Common myeloid progenitor, CD34-positive (primary cell): ENCODE results near the gene ZBTB11.
"Not testable (repeated sequence)": the region's sequence is repeated elsewhere in the genome, so short reads cannot be mapped to it uniquely, and the experiment has no call there.

Experiments used
- CTCF ChIA-PET: fragments of 350-600 bp; sonication (Branson Sonifier 250); formaldehyde crosslinking; loops from one replicate; lab custom pipeline; 2021; ENCODE audit warnings: antibody characterized with exemption; lab: Charles Lee
- POLR2A ChIA-PET: fragments of 350-600 bp; sonication (Branson Sonifier 250); formaldehyde crosslinking; loops from one replicate; lab custom pipeline; 2021; ENCODE audit warnings: antibody characterized with exemption; lab: Charles Lee
- DNase-seq, 3 donors: peaks; one replicate each; pipeline versions ENCODE4 v3.0.0 to v3.0.0-alpha.2; 2013
- H3K27ac ChIP-seq, 2 experiments: 1 replicate in 1 of 2; 2 replicates in 1 of 2; pipeline ENCODE4 v1.7.0; 2013; ENCODE audit warnings: inconsistent platforms in 2 of 2, low read length in 2 of 2, mild to moderate bottlenecking in 2 of 2, low read depth in 1 of 2, moderate library complexity in 1 of 2; ENCODE audit not compliant: severe bottlenecking in 2 of 2, insufficient read depth in 1 of 2, poor library complexity in 1 of 2
- H3K27me3 ChIP-seq, 5 experiments: replicated peaks in 2 of 5; 1 replicate in 3 of 5; 2 replicates in 2 of 5; pipeline versions ENCODE4 v1.6.1 to v1.7.0; 2013; ENCODE audit warnings: low read length in 4 of 5, mild to moderate bottlenecking in 2 of 5, moderate library complexity in 2 of 5, inconsistent platforms in 1 of 5; ENCODE audit not compliant: insufficient read depth in 5 of 5, control insufficient read depth in 4 of 5
- H3K36me3 ChIP-seq, 4 experiments: 1 replicate in 2 of 4; 2 replicates in 2 of 4; pipeline versions ENCODE4 v1.6.1 to v1.7.0; 2013; ENCODE audit warnings: low read length in 3 of 4, control low read depth in 1 of 4, mild to moderate bottlenecking in 1 of 4; ENCODE audit not compliant: control insufficient read depth in 4 of 4, insufficient read depth in 4 of 4
- H3K4me1 ChIP-seq, 4 experiments: 1 replicate in 3 of 4; 2 replicates in 1 of 4; pipeline versions ENCODE4 v1.6.1 to v1.7.1; 2013; ENCODE audit warnings: low read length in 3 of 4, mild to moderate bottlenecking in 3 of 4, control low read depth in 1 of 4, inconsistent platforms in 1 of 4, moderate library complexity in 1 of 4; ENCODE audit not compliant: control insufficient read depth in 4 of 4, insufficient read depth in 4 of 4; ENCODE audit errors: control extremely low read depth in 1 of 4
- H3K4me3 ChIP-seq, 7 experiments: 1 replicate in 4 of 7; 2 replicates in 3 of 7; pipeline versions ENCODE4 v1.5.1 to v1.7.0; 2013; ENCODE audit warnings: mild to moderate bottlenecking in 7 of 7, low read length in 6 of 7, moderate library complexity in 6 of 7, inconsistent platforms in 2 of 7, low read depth in 2 of 7, control low read depth in 1 of 7; ENCODE audit not compliant: insufficient read depth in 4 of 7, control insufficient read depth in 1 of 7; ENCODE audit errors: extremely low read depth in 1 of 7
- H3K9me3 ChIP-seq, 5 experiments: 1 replicate in 4 of 5; 2 replicates in 1 of 5; pipeline versions ENCODE4 v1.6.1 to v1.7.1; 2013; ENCODE audit warnings: low read length in 4 of 5, mild to moderate bottlenecking in 2 of 5, inconsistent platforms in 1 of 5, low read depth in 1 of 5, moderate library complexity in 1 of 5; ENCODE audit not compliant: control insufficient read depth in 4 of 5, insufficient read depth in 2 of 5; ENCODE audit errors: control extremely low read depth in 1 of 5
- WGBS: methylation state at CpG from one replicate; pipeline ENCODE4 v1.1.5; 2013; ENCODE audit not compliant: insufficient coverage; 5-methylcytosine and 5-hydroxymethylcytosine counted together

The ZBTB11 gene

DNA sequence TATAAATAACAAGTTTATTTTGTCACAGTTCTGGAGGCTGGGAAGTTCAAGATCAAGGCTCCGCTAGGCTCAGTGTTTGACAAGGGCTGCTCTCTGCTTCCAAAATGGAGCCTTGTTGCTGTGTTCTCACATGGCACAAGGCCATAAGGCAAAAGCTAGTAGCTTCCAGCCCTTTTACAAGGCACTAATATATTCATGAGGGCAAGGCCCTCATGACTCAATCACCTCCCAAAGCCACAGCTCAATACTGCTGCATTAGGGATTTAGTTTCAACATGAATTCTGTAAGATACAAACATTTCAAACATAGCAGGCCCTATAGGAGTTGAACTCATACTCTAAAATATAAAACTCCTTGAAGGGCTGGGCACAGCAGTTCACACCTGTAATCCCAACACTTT lies 30.2 kb downstream of the ZBTB11 start:
- POLR2A ChIA-PET = no interaction called here
- Histone ChIP-seq H3K9me3 (peaks cover 0 to 4% (median 0%) of the 10 kb centered on the region in 5 experiments), H3K36me3 (peaks cover 12 to 28% (median 15%) of the 10 kb centered on the region in 4 experiments), H3K4me3 (no peak overlapping the region), H3K4me1 (peaks cover 0 to 15% (median 9%) of the 10 kb centered on the region in 4 experiments), H3K27me3 (no peaks in the 10 kb centered on the region), H3K27ac (no peak overlapping the region)
- CTCF ChIA-PET = interaction anchor here (1.8 kb wide), 1 partner anchor 17 kb away, joined by 5 read pairs; no protein-coding TSS in a partner anchor
- WGBS = 100% methylated on average over 1 of the region's 1 CpG
- DNase-seq = no peak

DNA sequence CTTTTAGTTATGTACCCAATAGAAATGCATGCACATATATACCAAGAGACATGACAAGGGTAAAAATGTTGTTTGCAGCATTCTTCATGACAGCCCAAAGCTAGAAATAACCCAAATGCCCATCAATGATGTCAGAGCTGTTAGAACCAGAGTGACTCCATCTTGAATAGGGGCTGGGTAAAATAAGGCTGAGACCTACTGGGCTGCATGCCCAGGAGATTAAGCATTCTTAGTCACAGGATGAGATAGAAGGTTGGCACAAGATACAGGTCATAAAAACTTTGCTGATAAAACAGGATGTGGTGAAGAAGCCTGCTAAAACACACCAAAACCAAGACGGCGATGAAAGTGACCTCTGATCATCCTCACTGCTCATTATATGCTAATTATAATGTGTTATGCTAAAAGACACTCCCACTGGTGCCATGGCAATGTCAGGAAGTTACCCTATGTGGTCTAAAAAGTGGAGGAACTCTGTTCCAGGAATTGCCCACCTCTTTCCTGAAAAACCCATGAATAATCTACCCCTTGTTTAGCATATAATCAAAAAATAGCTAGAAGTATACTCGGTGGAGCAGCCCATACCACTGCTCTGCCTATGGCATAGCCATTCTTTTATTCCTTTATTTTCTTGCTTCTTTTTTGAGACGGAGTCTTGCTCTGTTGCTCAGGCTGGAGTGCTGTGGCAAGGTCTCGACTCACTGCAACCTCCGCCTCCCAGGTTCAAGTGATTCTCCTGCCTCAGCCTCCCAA lies 32.9 kb downstream of the ZBTB11 start:
- CTCF ChIA-PET = interaction anchor here (1.7 kb wide), 1 partner anchor 71 kb away, joined by 4 read pairs; the partner anchor contains the start of gene PCNP
- Histone ChIP-seq H3K4me3 (no peak overlapping the region), H3K36me3 (peaks cover 3 to 11% (median 7%) of the 10 kb centered on the region in 4 experiments), H3K4me1 (peaks cover 0 to 15% (median 9%) of the 10 kb centered on the region in 4 experiments), H3K27me3 (no peaks in the 10 kb centered on the region), H3K27ac (no peak overlapping the region), H3K9me3 (peaks cover 0 to 3% (median 0%) of the 10 kb centered on the region in 5 experiments)
- POLR2A ChIA-PET = no interaction called here
- DNase-seq = peak; percentile 18 to 77 (median 64)
- WGBS = 76% methylated on average over 4 of the region's 6 CpGs

DNA sequence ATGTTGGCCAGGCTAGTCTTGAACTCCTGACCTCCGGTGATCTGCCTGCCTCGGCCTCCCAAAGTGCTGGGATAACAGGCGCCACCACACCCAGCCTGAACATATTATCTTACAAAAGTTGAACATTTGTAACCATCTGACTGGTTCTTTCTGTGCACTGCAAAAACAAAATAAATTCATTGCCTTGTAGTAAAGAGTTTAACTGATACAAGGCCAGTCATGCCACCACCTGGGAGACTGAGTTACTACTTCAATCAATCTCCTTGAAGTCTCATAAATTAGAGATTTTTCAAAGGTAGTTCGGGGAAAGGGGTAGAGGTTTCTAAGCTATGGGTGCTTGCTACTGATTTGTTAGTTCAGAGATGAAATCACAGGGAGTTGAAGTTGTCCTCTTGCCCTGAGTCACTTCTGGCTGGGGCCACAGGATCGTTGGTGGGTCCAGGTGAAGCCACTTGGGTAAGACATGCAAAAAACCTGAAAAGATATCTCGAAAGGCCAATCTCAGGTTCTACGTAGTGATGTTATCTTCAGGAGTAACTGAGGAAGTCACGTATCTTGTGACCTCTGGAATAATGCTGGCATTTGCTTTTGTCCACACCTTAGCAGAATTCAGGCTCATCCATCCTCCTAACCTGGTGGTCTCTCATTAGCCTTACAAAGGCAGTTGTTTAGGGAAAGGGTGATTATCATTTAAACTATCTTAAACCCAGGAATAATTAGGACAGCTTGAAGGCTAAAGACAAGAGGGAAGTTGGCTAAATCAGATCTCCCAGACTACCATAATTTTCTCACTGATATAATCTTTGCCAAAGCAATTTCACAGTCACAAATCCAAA lies 33.7 kb downstream of the ZBTB11 start:
- H3K4me3 ChIP-seq = no peak overlapping the region
- no peak for DNase-seq
- H3K27me3 ChIP-seq = no peaks in the 10 kb centered on the region
- H3K27ac ChIP-seq = no peak overlapping the region
- peaks cover 0 to 15% (median 9%) of the 10 kb centered on the region in 4 experiments for H3K4me1 ChIP-seq
- ChIA-PET CTCF (interaction anchor here (1.7 kb wide), 1 partner anchor 70 kb away, joined by 4 read pairs; the partner anchor contains the start of gene PCNP), POLR2A (no interaction called here)
- WGBS = 99% methylated on average over 7 of the region's 8 CpGs
- no peaks in the 10 kb centered on the region for H3K9me3 ChIP-seq
- peaks cover 0 to 3% (median 0%) of the 10 kb centered on the region in 4 experiments for H3K36me3 ChIP-seq

DNA sequence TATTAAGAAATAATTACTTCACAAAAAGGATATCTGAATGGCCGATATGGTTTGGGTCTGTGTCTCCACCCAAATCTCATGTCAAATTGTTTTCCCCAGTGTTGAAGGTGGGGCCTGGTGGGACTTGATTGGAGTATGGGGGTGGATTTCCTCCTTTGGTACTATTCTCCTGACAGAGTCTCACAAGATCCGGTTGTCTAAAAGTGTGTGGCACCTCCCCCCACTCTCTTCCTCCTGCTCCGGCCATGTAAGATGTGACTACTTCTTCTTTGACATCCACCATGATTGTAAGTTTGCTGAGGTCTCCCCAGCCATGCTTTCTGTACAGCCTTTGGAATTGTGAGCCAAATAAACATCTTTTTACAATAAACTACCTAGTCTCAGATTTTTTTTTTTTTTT lies 34.5 kb downstream of the ZBTB11 start:
- CTCF ChIA-PET = no interaction called here
- 100% methylated on average over 2 of the region's 3 CpGs for WGBS
- POLR2A ChIA-PET = no interaction called here
- Histone ChIP-seq H3K27ac (no peak overlapping the region), H3K9me3 (no peaks in the 10 kb centered on the region), H3K4me3 (no peak overlapping the region), H3K36me3 (no peaks in the 10 kb centered on the region), H3K4me1 (peaks cover 0 to 15% (median 9%) of the 10 kb centered on the region in 4 experiments), H3K27me3 (no peaks in the 10 kb centered on the region)
- DNase-seq = no peak

DNA sequence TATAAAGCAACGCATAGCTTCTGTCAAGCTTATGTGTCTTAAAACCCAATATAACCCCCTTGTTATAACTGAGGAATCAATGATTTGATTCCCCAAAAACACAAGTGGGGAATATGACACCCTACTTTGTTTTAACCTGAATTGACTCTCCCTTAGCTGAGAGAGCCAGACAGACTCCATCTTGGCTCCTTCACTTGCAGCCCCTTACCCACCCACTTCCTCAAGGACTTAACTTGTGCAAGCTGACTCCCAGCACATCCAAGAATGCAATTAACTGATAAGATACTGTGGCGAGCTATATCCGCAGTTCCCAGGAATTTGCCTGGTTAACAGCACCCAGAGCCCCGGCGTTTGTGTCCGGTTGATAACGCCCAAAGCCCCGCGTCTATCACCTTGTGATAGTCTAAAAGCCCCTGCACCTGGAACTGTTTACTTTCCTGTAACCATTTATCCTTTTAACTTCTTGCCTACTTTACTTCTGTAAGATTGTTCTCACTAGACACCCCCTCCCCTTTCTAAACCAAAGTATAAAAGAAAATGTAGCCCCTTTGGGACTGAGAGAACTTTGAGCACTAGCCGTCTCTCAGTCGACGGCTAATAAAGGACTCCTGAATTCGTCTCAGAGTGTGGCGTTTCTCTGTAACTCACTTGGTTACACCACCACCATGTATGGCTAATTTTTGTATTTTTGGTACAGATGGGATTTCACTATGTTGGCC lies 35.4 kb downstream of the ZBTB11 start:
- Histone ChIP-seq H3K4me1 (peaks cover 0 to 15% (median 9%) of the 10 kb centered on the region in 4 experiments), H3K27ac (peak overlapping the region in 1 of 2 experiments; percentile 60)
- H3K36me3 ChIP-seq, H3K4me3 ChIP-seq, H3K9me3 ChIP-seq, H3K27me3 ChIP-seq, DNase-seq, POLR2A ChIA-PET: not testable (repeated sequence)
- CTCF ChIA-PET = interaction anchor here (1.5 kb wide), 1 partner anchor 33 kb away, joined by 3 read pairs; no protein-coding TSS in a partner anchor
- WGBS = 77% methylated on average over 11 of the region's 14 CpGs

DNA sequence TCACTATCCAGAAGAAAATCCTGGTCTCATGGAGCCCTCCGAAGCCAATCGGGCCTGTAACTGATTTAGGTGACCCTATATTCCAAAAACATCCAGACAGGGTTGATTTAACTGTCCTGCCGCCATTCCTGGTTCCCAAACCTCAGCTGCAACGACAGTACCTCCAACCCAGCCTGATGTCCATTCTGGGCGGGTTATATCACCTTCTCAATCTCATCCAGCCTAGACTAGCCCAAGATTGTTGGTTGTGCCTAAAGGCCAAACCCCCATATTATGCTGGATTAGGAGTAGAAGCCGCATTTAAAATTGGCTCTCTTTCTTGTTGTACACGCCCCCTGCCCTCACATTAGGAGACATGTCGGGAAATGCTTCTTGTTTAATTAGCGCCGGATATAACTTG lies 36.7 kb downstream of the ZBTB11 start:
- CTCF ChIA-PET = interaction anchor here (1.0 to 2.5 kb wide), 4 partner anchors 9 to 34 kb away, joined by 3 to 12 read pairs (median 4); no protein-coding TSS in a partner anchor
- Histone ChIP-seq H3K4me3 (no peak overlapping the region), H3K36me3 (no peaks in the 10 kb centered on the region), H3K4me1 (peaks cover 0 to 18% (median 11%) of the 10 kb centered on the region in 4 experiments), H3K27ac (peak overlapping the region in 1 of 2 experiments; percentile 60), H3K27me3 (no peaks in the 10 kb centered on the region), H3K9me3 (no peaks in the 10 kb centered on the region)
- POLR2A ChIA-PET = no interaction called here
- DNase-seq = no peak
- WGBS = 96% methylated on average over 10 of the region's 10 CpGs
